Adrenal gland (tissue), 12 donors: ENCODE data around the gene KIAA1549. TPM values are rescaled to one million over a fixed set of nuclear protein-coding genes. Genes with fewer than 3 reads are reported as not detected.

Source experiments
- DNase-seq, 7 donors: peaks; one replicate each; pipeline ENCODE4 v3.0.0-alpha.2; 2019 to 2020
- H3K27ac ChIP-seq, 5 donors: fragments of 200-600 bp; sonication (generic) in 4 of 5; 1 replicate in 3 of 5; 2 replicates in 2 of 5; pipeline versions ENCODE4 v1.5.1 to v1.8.0; 2016 to 2020; ENCODE audit warnings: mild to moderate bottlenecking in 1 of 5
- H3K27me3 ChIP-seq: fragments of 200-600 bp; 2 replicates; pipeline ENCODE4 v1.8.0; 2021
- H3K36me3 ChIP-seq, 2 donors: fragments of 200-600 bp; replicated peaks in 1 of 2; 1 replicate in 1 of 2; 2 replicates in 1 of 2; pipeline versions ENCODE4 v1.5.1 to v1.8.0; 2018 to 2022
- H3K4me1 ChIP-seq, 2 donors: fragments of 200-600 bp; replicated peaks in 1 of 2; 1 replicate in 1 of 2; 2 replicates in 1 of 2; pipeline versions ENCODE4 v1.5.1 to v1.8.0; 2018 to 2021
- H3K4me3 ChIP-seq, 4 donors: fragments of 200-600 bp; sonication (generic) in 3 of 4; one replicate each; pipeline ENCODE4 v1.5.1; 2016 to 2018
- H3K9me3 ChIP-seq, 3 donors: fragments of 200-600 bp; sonication (generic) in 1 of 3; replicated peaks in 1 of 3; 1 replicate in 2 of 3; 2 replicates in 1 of 3; pipeline versions ENCODE4 v1.5.1 to v1.8.0; 2016 to 2021
- CTCF ChIP-seq, 6 experiments: fragments of 450-650 bp in 4 of 6; fragments of 200-600 bp in 2 of 6; sonication (generic) in 1 of 6; IDR thresholded peaks; 1 replicate in 5 of 6; 2 replicates in 1 of 6; pipeline versions ENCODE4 v1.5.1 to v1.8.0; 2016 to 2021; ENCODE audit warnings: antibody characterized with exemption in 6 of 6, mild to moderate bottlenecking in 2 of 6, moderate library complexity in 1 of 6
- POLR2A ChIP-seq, 2 donors: fragments of 450-650 bp; IDR thresholded peaks; one replicate each; pipeline ENCODE4 v1.6.1; 2017; ENCODE audit warnings: antibody characterized with exemption in 2 of 2, mild to moderate bottlenecking in 2 of 2, moderate library complexity in 1 of 2
- WGBS, 4 donors: extraction: QIAGEN DNeasy Blood & Tissue Kit in 2 of 4; methylation state at CpG; one replicate each; pipeline versions ENCODE4 v1.1.5 to v1.1.7; 2013 to 2017; 5-methylcytosine and 5-hydroxymethylcytosine counted together
- intact Hi-C, 2 donors: fragments of 100-400 bp; cut with DNase I; formaldehyde crosslinking; loops; one replicate each; pipeline versions ENCODE4 v1.14.1 to v1.15.0; 2022 to 2023
- polyA plus RNA-seq, 3 donors: library from polyadenylated mRNA; stranded (reverse); fragments of 200-250 nt in 2 of 3; fragments of 350-450 nt in 1 of 3; fragmentation: Illumina TruSeq in 1 of 3; extraction: RNeasy Lipid Tissue Mini Kit (QIAGEN cat#74804) in 1 of 3; gene quantifications; one replicate each; pipeline ENCODE4 v1.2.3, GENCODE V29; 2013 to 2014
- total RNA-seq, 9 donors: library from RNA; depleted of rRNA in 4 of 9; stranded (reverse); fragments of >200 nt in 4 of 9; fragments of 120-200 nt in 1 of 9; fragmentation: NEBNext Ultra II Directional in 1 of 9; extraction: Animal tissue kit (Norgen Biotek cat#: 25700) in 1 of 9; gene quantifications; one replicate each; pipeline versions ENCODE4 v1.1.0 to v1.2.4, GENCODE V29; 2013 to 2023
- donor health status: healthy with polysubstance abuse.
- donor health status: Bipolar disorder and iron deficiency.
- donor health status: DM: yes; HTN: yes; CAD: no.
- donor health status: DM: no; HTN: no; CAD: no.
- donor health status: DM: no; HTN: no; CAD: no.
- donor health status: DM: yes; HTN: yes; CAD: no.

The KIAA1549 gene
- total and polyA plus RNA-seq, 12 donors: 1.3 to 7.6 (median 3.7) TPM

GRCh38 chr7:138934861-138935260, 46.3 kb downstream of the KIAA1549 start:
- H3K27me3 ChIP-seq: no peaks in the 10 kb centered on the region
- peak overlapping the region in 1 of 5 donors; percentile 62 for H3K27ac ChIP-seq
- 57 to 85% (median 67%) methylated on average over 3 of the region's 3 CpGs for WGBS, 4 donors
- no peaks in the 10 kb centered on the region for H3K36me3 ChIP-seq
- intact Hi-C loops: no loop called here
- H3K9me3 ChIP-seq: no peaks in the 10 kb centered on the region
- TF ChIP-seq POLR2A (IDR thresholded peaks at IDR 0.05): no peak
- no peak for TF ChIP-seq CTCF (IDR thresholded peaks at IDR 0.05)
- DNase-seq: peak in 1 of 7 donors; percentile 43
- H3K4me3 ChIP-seq: no peak overlapping the region
- H3K4me1 ChIP-seq: peaks cover 0 to 10% of the 10 kb centered on the region in 2 donors

- intact Hi-C loops: no loop called here
- no peak overlapping the region for H3K4me3 ChIP-seq
- 93 to 97% (median 96%) methylated on average over 8 of the region's 8 CpGs for WGBS, 4 donors
- TF ChIP-seq CTCF (IDR thresholded peaks at IDR 0.05) (no peak), POLR2A (IDR thresholded peaks at IDR 0.05) (no peak)
- peaks cover 0 to 10% of the 10 kb centered on the region in 2 donors for H3K4me1 ChIP-seq
- no peaks in the 10 kb centered on the region for H3K27me3 ChIP-seq
- H3K9me3 ChIP-seq: no peaks in the 10 kb centered on the region
- H3K27ac ChIP-seq: peak overlapping the region in 1 of 5 donors; percentile 62
- DNase-seq: peak in 1 of 7 donors; percentile 28
- H3K36me3 ChIP-seq: no peaks in the 10 kb centered on the region
Observed at GRCh38 chr7:138934367-138934766, 46.8 kb downstream of the KIAA1549 start.

GRCh38 chr7:138932870-138933269, 48.3 kb downstream of the KIAA1549 start:
- DNase-seq: peak in 1 of 7 donors; percentile 28
- no peaks in the 10 kb centered on the region for H3K36me3 ChIP-seq
- WGBS, 4 donors: 80 to 88% (median 83%) methylated on average over 12 of the region's 12 CpGs
- TF ChIP-seq POLR2A (IDR thresholded peaks at IDR 0.05) (no peak), CTCF (IDR thresholded peaks at IDR 0.05) (no peak)
- H3K9me3 ChIP-seq: no peaks in the 10 kb centered on the region
- intact Hi-C loops: no loop called here
- H3K27ac ChIP-seq: no peak overlapping the region
- no peak overlapping the region for H3K4me3 ChIP-seq
- H3K4me1 ChIP-seq: peaks cover 0 to 10% of the 10 kb centered on the region in 2 donors
- H3K27me3 ChIP-seq: no peaks in the 10 kb centered on the region

- 91 to 99% (median 96%) methylated on average over 5 of the region's 5 CpGs for WGBS, 4 donors
- H3K27me3 ChIP-seq: no peaks in the 10 kb centered on the region
- DNase-seq: peak in 1 of 7 donors; percentile 18
- peaks cover 0 to 10% of the 10 kb centered on the region in 2 donors for H3K4me1 ChIP-seq
- H3K9me3 ChIP-seq: no peaks in the 10 kb centered on the region
- H3K4me3 ChIP-seq: no peak overlapping the region
- intact Hi-C loops: no loop called here
- no peak overlapping the region for H3K27ac ChIP-seq
- no peak for TF ChIP-seq CTCF (IDR thresholded peaks at IDR 0.05)
- no peak for TF ChIP-seq POLR2A (IDR thresholded peaks at IDR 0.05)
- no peaks in the 10 kb centered on the region for H3K36me3 ChIP-seq
Observed at GRCh38 chr7:138932427-138932826, 48.8 kb downstream of the KIAA1549 start.
